Vagina (tissue), 2 donors: ENCODE results near the gene DENND4A. TPM values are rescaled to one million over a fixed set of nuclear protein-coding genes. Genes with fewer than 3 reads are reported as not detected.
A peak's percentile ranks its signal among the peaks of the same experiment; 100 is the strongest.

Experiments used
- DNase-seq, 2 donors: peaks; one replicate each; pipeline ENCODE4 v3.0.0-alpha.2; 2017; ENCODE audit errors: extremely low spot score in 2 of 2
- H3K27ac ChIP-seq: fragments of 200-600 bp; sonication (generic); one replicate; pipeline ENCODE4 v1.5.1; 2019
- H3K27me3 ChIP-seq: fragments of 200-600 bp; sonication (generic); one replicate; pipeline ENCODE4 v1.5.1; 2019
- H3K36me3 ChIP-seq, 2 donors: fragments of 200-600 bp; sonication (generic); one replicate each; pipeline ENCODE4 v1.5.1; 2017 to 2019
- H3K4me1 ChIP-seq: fragments of 200-600 bp; sonication (generic); one replicate; pipeline ENCODE4 v1.5.1; 2019
- H3K4me3 ChIP-seq, 2 donors: fragments of 200-600 bp; sonication (generic); 1 replicate in 1 of 2; 2 replicates in 1 of 2; pipeline ENCODE4 v1.5.1; 2016 to 2019
- H3K9me3 ChIP-seq: fragments of 200-600 bp; sonication (generic); one replicate; pipeline ENCODE4 v1.5.1; 2019
- CTCF ChIP-seq, 3 experiments: fragments of 450-650 bp in 2 of 3; fragments of 200-600 bp in 1 of 3; sonication (generic) in 1 of 3; IDR thresholded peaks; one replicate each; pipeline ENCODE4 v1.5.1; 2017 to 2019; ENCODE audit warnings: antibody characterized with exemption in 3 of 3, mild to moderate bottlenecking in 2 of 3, moderate library complexity in 2 of 3
- POLR2A ChIP-seq, 2 donors: fragments of 450-650 bp; IDR thresholded peaks; one replicate each; pipeline ENCODE4 v1.6.1; 2017; ENCODE audit warnings: antibody characterized with exemption in 2 of 2, mild to moderate bottlenecking in 2 of 2, moderate library complexity in 2 of 2
- POLR2AphosphoS5 ChIP-seq, 2 donors: sonication (generic); formaldehyde crosslinking; IDR thresholded peaks; one replicate each; pipeline ENCODE4 v1.9.0; 2017; ENCODE audit warnings: antibody characterized with exemption in 2 of 2, mild to moderate bottlenecking in 2 of 2, low read depth in 1 of 2; ENCODE audit not compliant: insufficient read depth in 1 of 2
- intact Hi-C: fragments of 100-400 bp; cut with DNase I; formaldehyde crosslinking; loops from one replicate; pipeline ENCODE4 v1.15.1; 2023
- microRNA-seq: library from miRNA; unstranded; fragments of <30 nt; microRNA quantifications from one replicate; pipeline ENCODE4, GENCODE V29; 2017; ENCODE audit warnings: borderline number of aligned reads, borderline replicate concordance
- small RNA-seq: library from RNA; depleted of rRNA; stranded (forward); fragments of <200 nt; gene quantifications from one replicate; pipeline ENCODE3, GENCODE V24; 2016
- total RNA-seq: library from RNA; depleted of rRNA; stranded (reverse); fragments of >200 nt; gene quantifications from one replicate; pipeline ENCODE4 v1.2.3, GENCODE V29; 2016

DENND4A gene
- total RNA-seq, 1 donor from 2014 or later = 28.7 TPM

GRCh38 chr15:65610871-65611718 lies 181.0 kb downstream of the DENND4A start, which contains the start of gene INTS14:
INTS14 (minus strand) TSS chr15:65611131; CDS start chr15:65607380, 3,751 bp downstream.
- Histone ChIP-seq H3K27ac (peak within 1 kb of the TSS; percentile 83), H3K4me1 (peaks cover 30% of the 10 kb centered on the region), H3K36me3 (no peaks in the 10 kb centered on the region), H3K4me3 (peak within 1 kb of the TSS; percentile 79 to 91), H3K9me3 (no peaks in the 10 kb centered on the region), H3K27me3 (no peaks in the 10 kb centered on the region)
- peak in 1 of 2 donors; percentile 95 for DNase-seq
- intact Hi-C loops = no loop called here
- peak; percentile 94 for TF ChIP-seq POLR2AphosphoS5 (IDR thresholded peaks at IDR 0.05; ENCODE audit: insufficient read depth in 1 of 2, low read depth in 1 of 2)
- peak; percentile 28 to 87 (median 44) for TF ChIP-seq CTCF (IDR thresholded peaks at IDR 0.05)
- TF ChIP-seq POLR2A (IDR thresholded peaks at IDR 0.05) = peak in 1 of 2 donors; percentile 16

Small RNA genes lying within 50 kb of the gene (microRNA-seq; reads per million reads assigned to microRNA genes)
- not detected for gene MIR4511

Small RNA genes lying within 50 kb of the gene (small RNA-seq; reads per million reads assigned to genes)
- not detected for gene MIR4511
- gene SNORD13E = not detected

Other genes starting within 250 kb of the DENND4A start
- gene INTS14, start 181.2 kb downstream of the DENND4A start, total RNA-seq = 28.0 TPM
- 7.4 TPM for gene SLC24A1, start 170.4 kb downstream of the DENND4A start, total RNA-seq
- 151 TPM for gene RAB11A, start 77.2 kb upstream of the DENND4A start, total RNA-seq